Measurements from ENCODE around the gene NEUROD6.

DNA sequence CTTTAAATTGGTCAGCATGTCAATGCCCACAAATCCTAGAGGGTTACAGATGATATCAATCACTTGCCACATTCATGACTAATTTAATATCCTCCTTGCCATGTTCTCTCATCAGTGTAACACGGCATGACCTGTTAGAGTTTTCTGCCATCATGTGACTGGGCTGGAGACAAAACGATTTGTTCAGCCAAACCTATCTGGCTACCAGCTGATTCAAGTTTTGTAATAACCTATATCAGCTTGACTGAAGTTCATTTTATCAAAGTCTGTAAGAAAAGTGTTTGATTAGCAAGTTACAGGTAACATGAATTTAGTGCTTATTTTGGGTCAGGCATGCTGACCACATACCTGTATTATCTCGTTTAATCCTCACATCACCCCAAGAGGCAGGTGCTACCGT lies 25.7 kb downstream of the NEUROD6 start:
- TF ChIP-seq, protein P1, sequence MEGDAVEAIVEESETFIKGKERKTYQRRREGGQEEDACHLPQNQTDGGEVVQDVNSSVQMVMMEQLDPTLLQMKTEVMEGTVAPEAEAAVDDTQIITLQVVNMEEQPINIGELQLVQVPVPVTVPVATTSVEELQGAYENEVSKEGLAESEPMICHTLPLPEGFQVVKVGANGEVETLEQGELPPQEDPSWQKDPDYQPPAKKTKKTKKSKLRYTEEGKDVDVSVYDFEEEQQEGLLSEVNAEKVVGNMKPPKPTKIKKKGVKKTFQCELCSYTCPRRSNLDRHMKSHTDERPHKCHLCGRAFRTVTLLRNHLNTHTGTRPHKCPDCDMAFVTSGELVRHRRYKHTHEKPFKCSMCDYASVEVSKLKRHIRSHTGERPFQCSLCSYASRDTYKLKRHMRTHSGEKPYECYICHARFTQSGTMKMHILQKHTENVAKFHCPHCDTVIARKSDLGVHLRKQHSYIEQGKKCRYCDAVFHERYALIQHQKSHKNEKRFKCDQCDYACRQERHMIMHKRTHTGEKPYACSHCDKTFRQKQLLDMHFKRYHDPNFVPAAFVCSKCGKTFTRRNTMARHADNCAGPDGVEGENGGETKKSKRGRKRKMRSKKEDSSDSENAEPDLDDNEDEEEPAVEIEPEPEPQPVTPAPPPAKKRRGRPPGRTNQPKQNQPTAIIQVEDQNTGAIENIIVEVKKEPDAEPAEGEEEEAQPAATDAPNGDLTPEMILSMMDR (IDR thresholded peaks at IDR 0.05), result no peak
- TF ChIP-seq POLR2AphosphoS5 (IDR thresholded peaks at IDR 0.05), result no peak
